Body of pancreas (tissue), 4 donors: ENCODE results near the gene EGR4. TPM values are rescaled to one million over a fixed set of nuclear protein-coding genes. Genes with fewer than 3 reads are reported as not detected.
A peak's percentile ranks its signal among the peaks of the same experiment; 100 is the strongest.

Source experiments
- ATAC-seq: fragments of 150-250 bp; one replicate; pipeline ENCODE4 v1.9.1; 2016
- DNase-seq, 4 donors: peaks; one replicate each; pipeline ENCODE4 v3.0.0-alpha.2; 2019
- H3K27ac ChIP-seq, 4 donors: fragments of 200-600 bp; sonication (generic); 1 replicate in 3 of 4; 2 replicates in 1 of 4; pipeline versions ENCODE4 v1.5.1 to v1.6.1; 2016 to 2019; ENCODE audit warnings: mild to moderate bottlenecking in 1 of 4, mixed read lengths in 1 of 4, moderate library complexity in 1 of 4
- H3K27me3 ChIP-seq, 2 donors: fragments of 200-600 bp; sonication (generic); one replicate each; pipeline ENCODE4 v1.6.0; 2016; ENCODE audit warnings: mild to moderate bottlenecking in 1 of 2
- H3K36me3 ChIP-seq, 2 donors: fragments of 200-600 bp; sonication (generic); replicated peaks in 1 of 2; 2 replicates each; pipeline ENCODE4 v1.5.1; 2016; ENCODE audit warnings: low read depth in 2 of 2; ENCODE audit not compliant: insufficient read depth in 1 of 2
- H3K4me1 ChIP-seq: fragments of 200-600 bp; sonication (generic); one replicate; pipeline ENCODE4 v1.6.0; 2016
- H3K4me3 ChIP-seq, 2 donors: fragments of 200-600 bp; sonication (generic); 1 replicate in 1 of 2; 2 replicates in 1 of 2; pipeline ENCODE4 v1.5.1; 2016 to 2019
- H3K9me3 ChIP-seq, 3 donors: fragments of 200-600 bp; sonication (generic); 1 replicate in 2 of 3; 2 replicates in 1 of 3; pipeline ENCODE4 v1.5.1; 2016
- POLR2A ChIP-seq, 3 donors: fragments of 450-650 bp; IDR thresholded peaks; one replicate each; pipeline ENCODE4 v1.6.1; 2016; ENCODE audit warnings: antibody characterized with exemption in 3 of 3, mild to moderate bottlenecking in 2 of 3
- WGBS, 2 donors: methylation state at CpG; one replicate each; pipeline ENCODE4 v1.1.5; 2017; 5-methylcytosine and 5-hydroxymethylcytosine counted together
- intact Hi-C: fragments of 100-400 bp; cut with DNase I; formaldehyde crosslinking; loops from one replicate; pipeline ENCODE4 v1.15.1; 2023
- total RNA-seq, 2 donors: library from RNA; depleted of rRNA; stranded (reverse); fragments of >200 nt; gene quantifications; one replicate each; pipeline ENCODE4 v1.1.0, GENCODE V29; 2016
- TF ChIP-seq, protein P1 (sequence below), 7 experiments: fragments of 450-650 bp in 4 of 7; fragments of 200-600 bp in 3 of 7; sonication (generic) in 3 of 7; IDR thresholded peaks; one replicate each; pipeline ENCODE4 v1.5.1; 2016 to 2019; ENCODE audit warnings: antibody characterized with exemption in 7 of 7

The EGR4 gene
- total RNA-seq, 2 donors from 2014 or later = not detected

DNA sequence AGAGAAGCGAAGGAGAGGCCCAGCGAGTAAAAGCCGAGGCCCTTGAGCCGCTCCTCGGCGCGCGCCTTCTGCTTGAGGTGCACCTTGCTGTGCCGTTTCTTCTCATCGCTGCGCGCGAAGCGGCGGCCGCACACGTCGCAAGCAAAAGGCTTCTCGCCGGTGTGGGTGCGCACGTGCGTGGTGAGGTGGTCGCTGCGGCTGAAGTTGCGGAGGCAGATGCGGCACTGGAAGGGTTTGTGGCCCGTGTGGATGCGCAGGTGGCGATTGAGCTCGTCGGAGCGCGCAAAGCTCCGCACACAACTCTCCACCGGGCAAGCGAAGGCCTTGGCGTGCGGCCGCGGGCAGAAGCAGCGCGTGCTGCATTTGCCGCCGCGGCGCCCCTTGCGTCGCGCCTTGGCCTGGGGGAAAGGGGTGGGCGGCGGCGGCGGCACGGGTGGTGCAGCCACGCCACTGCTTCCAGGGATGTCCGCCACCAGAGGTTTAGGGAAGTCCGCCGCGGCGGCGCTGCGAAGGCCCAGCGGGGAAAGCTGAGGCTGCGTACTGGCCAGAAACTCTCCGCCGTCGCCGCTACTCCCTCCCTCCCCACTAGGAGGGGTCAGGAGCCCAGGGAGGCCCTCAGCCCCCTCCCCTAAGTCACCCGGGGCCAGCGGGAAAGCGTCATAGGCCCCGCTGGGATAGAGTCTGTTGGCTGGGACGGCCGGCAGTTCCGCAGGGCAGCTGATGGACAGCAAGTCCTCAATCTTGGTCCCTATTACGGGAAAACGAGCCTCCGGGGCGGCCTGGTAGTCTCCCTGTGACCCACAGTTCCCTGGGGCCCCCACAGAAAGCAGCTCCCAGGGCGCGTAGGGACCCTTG lies 1.7 kb downstream of the EGR4 start:
- DNase-seq (no peak), ATAC-seq (no peak)
- 0 to 3% methylated on average over 11 to 77 of the region's 82 CpGs for whole genome bisulfite sequencing, 2 donors
- Histone ChIP-seq H3K4me1 (peaks cover 28% of the 10 kb centered on the region), H3K27ac (no peak overlapping the region), H3K9me3 (no peaks in the 10 kb centered on the region), H3K4me3 (no peak overlapping the region), H3K36me3 (no peaks in the 10 kb centered on the region), H3K27me3 (peaks cover 0 to 31% of the 10 kb centered on the region in 2 donors)
- intact Hi-C loops = no loop called here
- no peak for TF ChIP-seq POLR2A (IDR thresholded peaks at IDR 0.05)
- TF ChIP-seq, protein P1, sequence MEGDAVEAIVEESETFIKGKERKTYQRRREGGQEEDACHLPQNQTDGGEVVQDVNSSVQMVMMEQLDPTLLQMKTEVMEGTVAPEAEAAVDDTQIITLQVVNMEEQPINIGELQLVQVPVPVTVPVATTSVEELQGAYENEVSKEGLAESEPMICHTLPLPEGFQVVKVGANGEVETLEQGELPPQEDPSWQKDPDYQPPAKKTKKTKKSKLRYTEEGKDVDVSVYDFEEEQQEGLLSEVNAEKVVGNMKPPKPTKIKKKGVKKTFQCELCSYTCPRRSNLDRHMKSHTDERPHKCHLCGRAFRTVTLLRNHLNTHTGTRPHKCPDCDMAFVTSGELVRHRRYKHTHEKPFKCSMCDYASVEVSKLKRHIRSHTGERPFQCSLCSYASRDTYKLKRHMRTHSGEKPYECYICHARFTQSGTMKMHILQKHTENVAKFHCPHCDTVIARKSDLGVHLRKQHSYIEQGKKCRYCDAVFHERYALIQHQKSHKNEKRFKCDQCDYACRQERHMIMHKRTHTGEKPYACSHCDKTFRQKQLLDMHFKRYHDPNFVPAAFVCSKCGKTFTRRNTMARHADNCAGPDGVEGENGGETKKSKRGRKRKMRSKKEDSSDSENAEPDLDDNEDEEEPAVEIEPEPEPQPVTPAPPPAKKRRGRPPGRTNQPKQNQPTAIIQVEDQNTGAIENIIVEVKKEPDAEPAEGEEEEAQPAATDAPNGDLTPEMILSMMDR (IDR thresholded peaks at IDR 0.05) = no peak

DNA sequence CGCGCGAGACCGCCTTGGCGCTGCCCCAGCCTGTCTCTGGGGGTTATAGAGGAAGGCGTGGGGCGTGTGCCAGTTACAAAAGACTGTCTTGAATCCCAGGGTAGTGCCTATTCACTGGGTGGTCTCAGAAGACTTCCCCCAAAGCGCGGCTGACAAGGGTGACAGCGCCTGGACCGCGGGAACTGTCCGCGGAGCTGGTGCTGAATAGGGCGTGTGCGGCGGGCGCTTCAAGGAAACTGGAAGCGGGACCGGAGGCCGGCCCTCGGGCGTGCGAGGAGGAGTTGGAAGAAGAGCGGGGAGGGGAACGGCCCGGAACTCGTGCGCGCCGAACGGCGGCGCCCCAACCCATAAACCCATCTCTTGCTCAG lies 2.3 kb downstream of the EGR4 start:
- no peak overlapping the region for H3K4me3 ChIP-seq
- H3K27ac ChIP-seq = no peak overlapping the region
- H3K4me1 ChIP-seq = peaks cover 28% of the 10 kb centered on the region
- TF ChIP-seq POLR2A (IDR thresholded peaks at IDR 0.05) = no peak
- TF ChIP-seq, protein P1 (IDR thresholded peaks at IDR 0.05) = no peak
- 5 to 6% methylated on average over 32 to 34 of the region's 34 CpGs for WGBS, 2 donors
- intact Hi-C loops = no loop called here
- DNase-seq (peak; percentile 29 to 53 (median 36)), ATAC-seq (no peak)
- H3K27me3 ChIP-seq = peaks cover 0 to 29% of the 10 kb centered on the region in 2 donors
- H3K36me3 ChIP-seq = no peaks in the 10 kb centered on the region
- H3K9me3 ChIP-seq = no peaks in the 10 kb centered on the region

DNA sequence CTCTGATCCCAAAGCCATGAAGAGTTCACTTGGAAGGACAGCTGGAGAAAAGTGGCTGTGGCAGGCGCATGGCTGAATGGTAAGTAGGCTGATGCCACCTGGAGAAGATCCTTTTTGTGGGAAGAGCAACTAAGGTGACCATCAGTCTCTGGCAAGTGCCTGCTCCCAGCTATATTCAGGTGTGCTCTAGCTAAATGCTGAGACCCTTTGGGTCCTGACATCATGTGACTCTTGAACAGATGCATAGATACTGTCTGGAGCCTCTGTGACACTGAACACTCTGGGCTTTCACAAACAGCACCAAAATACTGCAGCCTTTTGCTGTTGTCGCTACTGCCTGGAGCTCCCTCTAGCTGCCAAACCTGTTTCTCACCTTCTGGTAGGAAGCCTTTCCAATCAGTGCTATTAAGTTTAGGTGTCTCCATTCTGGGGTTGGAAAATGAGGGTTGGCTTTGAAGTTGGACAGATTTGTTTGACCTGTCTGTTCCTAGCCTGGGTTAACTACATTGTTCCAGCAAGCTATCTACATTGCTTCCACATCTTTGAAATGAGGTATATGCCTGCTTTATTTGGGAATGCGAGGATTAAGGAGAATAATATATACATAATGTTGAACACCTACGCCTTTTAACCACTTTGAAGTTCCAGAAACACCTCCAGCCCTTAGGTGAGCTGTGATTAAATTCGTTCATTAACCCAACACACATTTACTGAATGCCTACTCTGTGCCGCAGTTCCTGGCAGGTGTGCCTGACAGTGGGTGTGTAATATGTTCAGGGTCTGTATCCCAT lies 3.1 kb downstream of the EGR4 start:
- Histone ChIP-seq H3K4me3 (no peak overlapping the region), H3K27me3 (peaks cover 0 to 24% of the 10 kb centered on the region in 2 donors), H3K9me3 (no peaks in the 10 kb centered on the region), H3K27ac (no peak overlapping the region), H3K36me3 (no peaks in the 10 kb centered on the region), H3K4me1 (peaks cover 28% of the 10 kb centered on the region)
- ATAC-seq (peak; percentile 32), DNase-seq (peak; percentile 41 to 62 (median 52))
- intact Hi-C loops = no loop called here
- TF ChIP-seq, protein P1 (IDR thresholded peaks at IDR 0.05) = peak; percentile 10 to 46 (median 43)
- no peak for TF ChIP-seq POLR2A (IDR thresholded peaks at IDR 0.05)
- WGBS, 2 donors = 48 to 54% methylated on average over 6 of the region's 6 CpGs

DNA sequence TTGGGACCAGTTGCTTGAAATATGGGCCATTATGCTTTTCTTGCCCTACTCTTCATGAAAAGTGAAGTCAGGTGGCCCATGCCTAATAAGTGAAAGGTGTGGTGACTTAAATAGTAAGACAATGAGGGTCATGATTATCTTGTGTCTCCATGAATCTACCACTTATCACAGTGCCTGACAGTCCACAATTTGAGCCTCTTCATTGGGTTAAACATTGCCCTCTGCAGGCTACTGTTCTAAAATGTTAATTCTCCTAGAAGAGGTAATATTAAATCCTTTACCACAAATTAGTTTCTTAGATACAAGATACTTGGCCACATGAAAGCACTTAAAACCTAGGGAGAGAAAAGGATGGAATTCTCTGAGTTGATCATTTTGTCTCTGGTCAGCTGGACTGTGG lies 4.0 kb downstream of the EGR4 start:
- Histone ChIP-seq H3K4me1 (peaks cover 36% of the 10 kb centered on the region), H3K27ac (no peak overlapping the region), H3K4me3 (no peak overlapping the region), H3K36me3 (no peaks in the 10 kb centered on the region), H3K9me3 (no peaks in the 10 kb centered on the region), H3K27me3 (peaks cover 0 to 24% of the 10 kb centered on the region in 2 donors)
- intact Hi-C loops = no loop called here
- no peak for TF ChIP-seq POLR2A (IDR thresholded peaks at IDR 0.05)
- TF ChIP-seq, protein P1 (IDR thresholded peaks at IDR 0.05) = no peak
- ATAC-seq = no peak
- no peak for DNase-seq
